OCI-M2 (cell line): Measurements from ENCODE around the gene GNB3.
A peak's percentile ranks its signal among the peaks of the same experiment; 100 is the strongest.

Source experiments
- DNase-seq: peaks from one replicate; lab custom pipeline; 2025; ENCODE audit not compliant: unreplicated experiment; lab: John Stamatoyannopoulos, UW

The GNB3 gene

DNA sequence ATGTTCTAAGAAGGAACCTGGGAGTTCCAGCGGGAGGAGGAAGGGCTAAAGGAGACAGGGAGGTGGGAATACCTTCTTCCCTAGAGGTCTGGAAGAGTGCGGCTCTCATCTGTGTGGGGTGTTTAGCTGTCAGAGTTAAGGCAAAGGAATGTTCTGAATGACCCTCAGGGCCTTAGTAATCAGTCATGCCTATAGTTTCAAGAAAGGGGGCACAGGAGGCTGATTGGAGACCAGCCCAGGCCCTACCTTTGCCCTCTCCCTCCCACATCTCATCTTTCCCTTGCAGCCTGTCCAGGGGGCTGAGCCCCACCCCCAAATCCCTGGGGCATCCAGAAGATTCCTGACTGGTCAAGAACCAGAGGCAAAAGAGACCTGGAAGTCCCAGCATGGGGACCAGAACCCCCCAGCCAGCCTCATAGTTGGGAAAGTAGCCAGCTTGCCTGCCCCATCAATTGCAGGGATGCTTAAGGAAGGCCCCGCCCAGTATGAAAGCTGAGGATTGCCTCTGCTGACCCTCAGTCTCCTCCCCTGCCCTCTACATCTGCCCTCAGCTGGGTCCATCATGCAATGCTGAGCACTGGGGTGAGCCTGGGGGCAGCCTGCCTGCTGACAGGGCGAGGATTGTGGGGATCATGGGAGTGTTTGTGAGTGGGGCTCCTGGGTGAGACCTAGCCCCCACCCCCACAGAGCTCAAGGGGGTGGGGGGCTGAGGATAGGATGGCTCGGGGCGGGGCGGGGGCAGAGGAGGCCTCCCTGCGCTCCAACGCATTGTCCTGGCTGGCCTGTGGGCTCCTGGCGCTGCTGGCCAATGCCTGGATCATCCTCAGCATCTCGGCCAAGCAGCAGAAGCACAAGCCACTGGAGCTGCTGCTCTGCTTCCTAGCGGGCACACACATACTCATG, 17.3 kb upstream of the GNB3 start:
- DNase-seq, result no peak

DNA sequence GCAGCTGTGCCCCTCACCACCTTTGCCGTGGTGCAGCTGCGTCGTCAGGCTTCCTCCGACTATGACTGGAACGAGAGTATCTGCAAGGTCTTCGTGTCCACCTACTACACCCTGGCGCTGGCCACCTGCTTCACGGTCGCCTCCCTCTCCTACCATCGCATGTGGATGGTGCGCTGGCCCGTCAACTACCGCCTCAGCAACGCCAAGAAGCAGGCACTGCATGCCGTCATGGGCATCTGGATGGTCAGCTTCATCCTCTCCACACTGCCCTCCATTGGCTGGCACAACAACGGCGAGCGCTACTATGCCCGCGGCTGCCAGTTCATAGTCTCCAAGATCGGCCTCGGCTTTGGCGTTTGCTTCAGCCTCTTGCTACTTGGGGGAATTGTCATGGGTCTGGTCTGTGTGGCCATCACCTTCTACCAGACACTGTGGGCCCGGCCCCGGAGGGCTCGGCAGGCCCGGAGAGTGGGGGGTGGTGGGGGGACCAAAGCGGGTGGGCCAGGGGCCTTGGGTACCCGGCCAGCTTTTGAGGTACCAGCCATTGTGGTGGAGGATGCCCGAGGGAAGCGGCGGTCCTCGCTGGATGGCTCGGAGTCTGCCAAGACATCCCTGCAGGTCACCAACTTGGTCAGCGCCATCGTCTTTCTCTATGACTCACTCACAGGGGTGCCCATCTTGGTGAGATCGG, 16.5 kb upstream of the GNB3 start:
- no peak for DNase-seq

DNA sequence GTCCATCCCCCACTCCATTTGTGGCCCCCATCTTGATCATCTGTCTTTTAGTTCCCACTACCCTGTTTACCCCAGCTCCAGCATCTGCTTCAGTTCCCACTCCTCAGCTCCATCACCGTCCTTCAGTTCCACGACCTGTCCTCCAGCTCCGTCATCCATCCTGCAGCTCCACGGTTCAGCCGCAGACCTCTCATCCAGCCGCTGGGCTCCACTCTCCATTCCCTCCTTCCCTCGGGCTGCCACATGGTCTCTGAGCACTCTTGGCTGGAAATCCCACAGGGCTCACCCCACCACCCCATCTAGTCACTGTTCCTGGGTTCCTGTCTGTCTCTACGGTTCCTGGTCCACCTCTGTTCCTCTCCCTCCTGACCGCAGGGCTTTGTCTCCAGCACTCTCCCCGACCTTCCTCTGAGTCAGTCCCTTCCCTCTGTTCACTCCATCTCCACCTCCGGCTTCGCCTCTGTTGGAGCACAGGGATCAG, 15.8 kb upstream of the GNB3 start:
- DNase-seq, result no peak

DNA sequence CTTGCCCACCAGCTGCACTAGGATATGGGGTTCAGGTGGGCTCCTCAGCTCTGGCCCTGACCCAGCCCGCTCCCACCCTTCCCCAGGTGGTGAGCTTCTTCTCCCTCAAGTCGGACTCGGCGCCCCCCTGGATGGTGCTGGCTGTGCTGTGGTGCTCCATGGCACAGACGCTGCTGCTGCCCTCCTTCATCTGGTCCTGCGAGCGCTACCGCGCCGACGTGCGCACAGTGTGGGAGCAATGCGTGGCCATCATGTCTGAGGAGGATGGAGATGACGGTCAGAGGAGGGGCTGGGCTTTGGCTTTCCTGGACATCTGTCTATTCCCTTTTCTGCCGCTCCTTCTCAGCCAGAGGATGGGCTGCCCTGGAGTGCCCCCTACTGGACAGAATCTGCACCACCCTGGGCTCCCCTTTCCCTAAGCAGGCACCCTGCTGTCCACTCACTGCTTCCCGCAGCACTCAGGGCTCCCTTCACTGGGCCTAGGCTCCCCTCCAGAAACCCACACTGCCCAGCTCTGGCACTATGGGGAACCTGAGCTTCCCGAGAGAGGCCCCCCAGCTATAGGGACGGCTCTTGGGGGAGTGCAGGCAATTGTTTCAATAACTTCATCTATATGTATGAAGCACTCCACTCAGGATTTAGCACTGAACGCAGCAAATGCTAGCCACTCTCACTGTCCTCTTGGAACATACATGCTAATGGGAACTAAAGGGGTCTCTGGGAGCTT, 15.2 kb upstream of the GNB3 start:
- peak; percentile 33 for DNase-seq

DNA sequence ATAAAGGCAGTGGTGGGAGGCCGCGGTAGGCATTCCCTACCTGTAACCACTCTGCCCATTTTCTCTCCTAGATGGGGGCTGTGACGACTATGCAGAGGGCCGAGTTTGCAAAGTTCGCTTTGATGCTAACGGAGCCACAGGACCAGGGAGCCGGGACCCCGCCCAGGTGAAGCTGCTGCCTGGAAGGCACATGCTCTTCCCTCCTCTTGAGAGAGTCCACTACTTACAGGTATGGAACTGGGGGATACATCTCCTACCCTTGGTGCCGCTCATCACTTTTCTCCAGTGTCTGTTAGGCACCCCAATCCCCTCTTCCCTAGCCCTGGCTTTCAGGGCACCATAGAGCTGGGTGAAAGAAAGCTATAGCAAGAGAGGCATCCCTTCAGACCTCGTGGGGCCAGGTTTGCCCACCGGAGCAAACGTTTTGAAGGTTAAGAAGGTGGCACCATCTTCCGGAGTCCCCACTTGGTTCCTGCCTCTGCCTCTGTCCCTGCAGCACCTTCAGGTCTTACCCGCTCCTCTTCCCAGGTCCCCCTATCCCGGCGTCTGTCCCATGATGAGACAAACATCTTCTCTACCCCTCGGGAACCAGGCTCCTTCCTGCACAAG, 14.5 kb upstream of the GNB3 start:
- DNase-seq, result no peak

DNA sequence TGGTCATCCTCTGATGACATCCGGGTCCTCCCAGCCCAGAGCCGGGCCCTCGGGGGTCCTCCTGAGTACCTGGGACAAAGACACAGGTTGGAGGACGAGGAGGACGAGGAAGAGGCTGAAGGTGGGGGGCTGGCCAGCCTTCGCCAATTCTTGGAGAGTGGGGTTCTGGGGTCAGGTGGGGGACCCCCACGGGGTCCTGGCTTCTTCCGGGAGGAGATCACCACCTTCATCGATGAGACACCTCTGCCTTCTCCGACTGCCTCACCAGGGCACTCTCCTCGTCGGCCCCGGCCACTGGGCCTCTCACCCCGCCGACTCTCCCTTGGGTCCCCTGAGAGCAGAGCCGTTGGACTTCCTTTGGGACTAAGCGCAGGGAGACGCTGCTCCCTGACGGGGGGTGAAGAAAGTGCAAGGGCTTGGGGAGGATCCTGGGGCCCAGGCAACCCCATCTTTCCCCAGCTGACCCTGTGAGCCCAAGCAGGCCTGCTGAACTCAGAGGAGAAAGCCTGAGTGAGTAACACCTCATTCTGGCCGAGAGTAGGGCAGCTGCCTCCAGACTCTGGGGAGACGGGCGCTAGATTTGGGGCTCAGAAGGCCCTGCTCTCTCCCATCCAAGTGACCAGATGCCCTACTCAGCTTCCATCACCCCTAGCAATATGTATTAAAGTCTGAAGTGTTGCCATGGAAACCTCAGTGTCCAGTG, 13.8 kb upstream of the GNB3 start:
- DNase-seq, result no peak

DNA sequence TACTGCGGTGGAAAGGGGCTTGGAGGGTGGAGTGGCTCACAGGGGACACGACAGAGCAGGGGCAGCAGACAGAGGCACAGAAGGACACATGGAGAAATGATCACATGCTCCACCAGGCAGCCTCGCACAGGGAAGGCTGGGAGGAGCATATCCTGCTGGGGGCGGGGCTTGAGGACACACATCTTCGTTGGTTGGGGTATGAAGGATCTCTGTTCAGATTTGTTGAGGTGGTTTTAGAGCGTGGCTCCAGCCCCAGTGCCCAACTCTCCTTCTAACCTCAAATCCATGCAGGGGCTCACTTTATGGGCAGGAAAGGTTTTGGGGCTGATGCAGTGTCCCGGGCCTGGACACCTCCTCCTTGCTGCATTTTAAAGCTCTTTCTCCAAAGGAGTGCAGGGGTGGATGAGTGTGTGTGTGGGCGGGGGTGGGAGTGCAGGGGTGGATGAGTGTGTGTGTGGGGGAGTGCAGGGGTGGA, 13.3 kb upstream of the GNB3 start:
- no peak for DNase-seq

DNA sequence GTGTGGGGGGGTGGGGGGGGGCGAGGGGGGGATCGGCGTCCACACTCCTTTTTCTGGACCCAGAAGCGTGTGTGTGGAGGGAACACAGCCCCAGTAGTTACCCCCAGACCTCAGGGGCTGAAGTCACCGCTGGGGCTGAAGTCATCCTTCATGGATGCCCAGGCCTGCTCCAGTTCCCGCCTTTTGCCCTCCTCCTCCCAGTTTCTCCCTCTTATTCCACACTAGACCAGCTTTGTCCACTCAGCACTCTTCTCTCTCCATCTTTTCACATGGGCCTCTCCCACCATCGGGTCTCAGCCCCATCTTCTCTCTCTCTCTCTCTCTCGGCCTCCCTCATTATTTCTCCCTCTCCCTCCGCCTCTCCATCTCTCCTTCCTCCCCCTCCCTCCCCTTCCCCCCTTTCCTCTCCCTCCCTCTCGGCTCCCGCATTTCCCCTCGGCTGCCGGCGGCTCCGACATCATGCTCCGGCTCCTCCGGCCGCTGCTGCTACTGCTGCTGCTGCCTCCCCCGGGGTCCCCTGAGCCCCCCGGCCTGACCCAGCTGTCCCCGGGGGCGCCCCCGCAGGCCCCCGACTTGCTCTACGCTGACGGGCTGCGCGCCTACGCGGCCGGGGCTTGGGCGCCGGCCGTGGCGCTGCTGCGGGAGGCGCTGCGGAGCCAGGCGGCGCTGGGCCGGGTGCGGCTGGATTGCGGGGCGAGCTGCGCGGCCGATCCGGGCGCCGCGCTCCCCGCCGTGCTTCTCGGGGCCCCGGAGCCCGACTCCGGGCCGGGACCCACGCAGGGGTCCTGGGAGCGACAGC, 12.5 kb upstream of the GNB3 start, which contains the start of gene P3H3:
Gene P3H3, plus strand, starts transcription at position 426 of the 799 bp plus-strand sequence. Its CDS starts 34 bp downstream, at position 460.
- DNase-seq, result no peak

DNA sequence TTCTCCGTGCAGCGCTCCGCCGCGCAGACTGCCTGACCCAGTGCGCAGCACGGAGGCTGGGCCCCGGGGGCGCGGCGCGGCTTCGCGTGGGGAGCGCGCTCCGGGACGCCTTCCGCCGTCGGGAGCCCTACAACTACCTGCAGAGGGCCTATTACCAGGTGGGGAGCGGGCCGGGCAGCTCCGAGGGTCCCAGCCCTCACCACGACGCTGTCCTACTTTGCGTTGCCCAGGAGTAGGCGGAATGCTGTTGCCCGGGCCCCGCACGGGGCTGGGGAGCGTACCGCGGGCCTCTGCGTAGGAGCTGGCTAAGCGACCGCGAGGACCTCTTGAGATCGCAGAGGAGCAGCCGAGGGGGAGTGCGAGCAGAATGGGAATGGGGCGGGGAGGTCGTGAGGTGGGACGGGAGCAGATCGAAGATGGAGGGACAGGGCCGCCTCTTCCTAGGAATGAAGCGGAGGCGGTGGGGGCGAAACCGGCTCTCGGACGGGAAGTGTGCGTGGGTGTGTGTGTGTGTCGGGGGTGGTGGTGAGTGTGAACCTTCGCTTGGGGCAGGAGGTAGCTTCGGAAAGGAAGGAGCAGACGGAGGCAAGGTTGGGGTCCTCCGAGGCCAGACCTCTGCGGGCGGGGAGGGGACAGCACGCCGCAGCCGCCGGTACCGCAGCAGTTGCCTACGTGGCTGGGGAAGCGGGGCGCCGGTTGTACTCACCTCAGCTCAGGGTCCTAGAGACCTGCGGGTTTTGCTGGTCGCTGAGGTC, 11.8 kb upstream of the GNB3 start:
- DNase-seq, result no peak

DNA sequence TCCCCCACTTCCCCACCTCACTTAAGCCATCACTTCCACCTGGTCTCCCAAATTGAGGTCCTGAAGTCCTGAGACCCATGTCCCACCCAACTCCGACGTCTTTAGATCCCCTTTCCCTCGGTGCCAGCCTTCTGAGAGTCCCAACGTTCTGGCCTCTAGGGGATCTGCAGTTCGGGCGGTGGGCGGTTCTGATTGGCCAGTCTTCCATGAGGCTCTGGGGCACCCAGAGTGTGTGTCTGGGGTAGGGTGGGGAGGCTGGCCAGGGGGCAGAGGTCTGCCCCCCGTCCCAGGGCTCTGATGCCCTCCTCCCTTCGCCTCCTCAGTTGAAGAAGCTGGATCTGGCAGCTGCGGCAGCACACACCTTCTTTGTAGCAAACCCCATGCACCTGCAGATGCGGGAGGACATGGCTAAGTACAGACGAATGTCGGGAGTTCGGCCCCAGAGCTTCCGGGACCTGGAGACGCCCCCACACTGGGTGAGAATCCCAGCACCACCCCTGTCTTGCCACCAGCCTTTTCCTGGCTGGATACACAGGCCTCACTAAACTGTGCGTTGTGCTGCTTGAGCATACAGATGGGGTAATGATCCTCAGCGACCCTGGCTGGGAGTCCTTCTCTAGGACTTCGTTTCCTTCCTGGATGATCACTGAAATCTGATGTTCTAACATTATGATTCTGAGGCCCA, 11.0 kb upstream of the GNB3 start:
- DNase-seq, result no peak

DNA sequence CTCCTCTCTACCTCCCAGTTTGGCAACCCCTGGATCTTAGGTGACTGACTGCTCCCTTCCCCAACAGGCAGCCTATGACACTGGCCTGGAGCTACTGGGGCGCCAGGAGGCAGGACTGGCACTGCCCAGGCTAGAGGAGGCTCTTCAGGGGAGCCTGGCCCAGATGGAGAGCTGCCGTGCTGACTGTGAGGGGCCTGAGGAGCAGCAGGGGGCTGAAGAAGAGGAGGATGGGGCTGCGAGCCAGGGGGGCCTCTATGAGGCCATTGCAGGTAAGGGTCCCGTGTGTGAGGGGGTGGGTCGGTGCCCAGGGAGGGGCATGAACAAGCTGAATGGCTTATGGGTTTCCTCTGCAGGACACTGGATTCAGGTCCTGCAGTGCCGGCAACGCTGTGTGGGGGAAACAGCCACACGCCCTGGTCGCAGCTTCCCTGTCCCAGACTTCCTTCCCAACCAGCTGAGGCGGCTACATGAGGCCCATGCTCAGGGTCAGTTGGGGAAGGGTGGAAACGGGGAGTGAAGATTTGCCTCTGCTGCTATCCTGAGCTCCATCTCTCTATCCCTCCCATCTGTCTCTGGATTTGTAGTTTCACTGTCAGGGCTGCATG, 10.3 kb upstream of the GNB3 start:
- DNase-seq, result no peak

DNA sequence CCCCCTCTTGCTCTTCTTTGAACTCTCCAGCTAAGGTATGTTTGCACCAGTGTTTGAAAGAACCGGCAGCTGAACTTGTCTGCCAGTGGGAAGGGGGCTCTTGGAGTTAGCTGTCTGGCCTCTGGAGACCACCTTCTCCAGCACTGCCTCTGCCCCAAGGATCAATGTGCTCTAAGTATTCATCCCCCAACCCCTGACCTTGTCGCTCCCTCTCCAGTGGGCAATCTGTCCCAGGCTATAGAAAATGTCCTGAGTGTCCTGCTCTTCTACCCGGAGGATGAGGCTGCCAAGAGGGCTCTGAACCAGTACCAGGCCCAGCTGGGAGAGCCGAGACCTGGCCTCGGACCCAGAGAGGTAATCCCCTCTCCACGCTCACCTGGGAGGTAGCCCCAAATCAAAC, 9.7 kb upstream of the GNB3 start:
- DNase-seq, result no peak

DNA sequence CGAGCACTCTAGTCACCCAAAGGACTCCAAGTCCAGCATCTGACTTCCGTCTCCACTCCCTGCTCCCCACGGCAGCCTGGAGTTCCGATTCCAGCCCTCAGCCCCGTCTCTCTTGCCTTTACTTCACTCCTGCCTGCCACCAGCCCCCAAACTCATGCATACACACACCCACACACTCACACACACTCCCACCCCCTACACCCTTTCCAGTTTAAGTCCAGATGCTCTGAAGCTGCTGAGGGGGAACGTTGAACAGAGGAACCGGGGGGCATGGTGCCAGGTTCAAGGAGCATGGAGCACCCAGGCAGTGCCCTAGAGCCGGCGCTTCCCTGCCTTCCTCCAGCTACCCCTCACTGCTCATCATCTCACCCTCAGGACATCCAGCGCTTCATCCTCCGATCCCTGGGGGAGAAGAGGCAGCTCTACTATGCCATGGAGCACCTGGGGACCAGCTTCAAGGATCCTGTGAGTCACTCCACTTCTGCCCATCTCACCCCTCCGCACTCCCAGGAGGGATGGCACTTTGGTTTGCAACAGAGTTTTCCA, 9.2 kb upstream of the GNB3 start:
- DNase-seq, result no peak

DNA sequence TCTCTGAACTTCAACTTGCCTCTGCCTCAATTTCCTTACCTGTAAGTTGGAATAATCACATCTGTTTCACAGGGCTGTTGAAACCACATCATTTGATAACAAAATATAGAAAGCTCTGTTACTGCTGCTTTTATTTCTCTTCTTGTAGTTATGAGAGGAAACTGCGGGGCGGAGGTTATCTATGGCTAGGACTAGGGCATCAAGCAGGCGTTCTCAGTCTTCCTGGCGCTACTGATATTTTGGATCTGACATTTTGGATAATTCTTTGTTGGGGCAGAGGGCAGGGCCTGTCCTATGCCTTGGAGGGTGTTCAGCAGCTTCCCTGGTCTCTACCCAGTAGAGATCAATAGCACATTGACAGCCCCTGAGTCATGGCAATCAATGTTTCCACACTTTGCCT, 8.6 kb upstream of the GNB3 start:
- DNase-seq, result no peak

DNA sequence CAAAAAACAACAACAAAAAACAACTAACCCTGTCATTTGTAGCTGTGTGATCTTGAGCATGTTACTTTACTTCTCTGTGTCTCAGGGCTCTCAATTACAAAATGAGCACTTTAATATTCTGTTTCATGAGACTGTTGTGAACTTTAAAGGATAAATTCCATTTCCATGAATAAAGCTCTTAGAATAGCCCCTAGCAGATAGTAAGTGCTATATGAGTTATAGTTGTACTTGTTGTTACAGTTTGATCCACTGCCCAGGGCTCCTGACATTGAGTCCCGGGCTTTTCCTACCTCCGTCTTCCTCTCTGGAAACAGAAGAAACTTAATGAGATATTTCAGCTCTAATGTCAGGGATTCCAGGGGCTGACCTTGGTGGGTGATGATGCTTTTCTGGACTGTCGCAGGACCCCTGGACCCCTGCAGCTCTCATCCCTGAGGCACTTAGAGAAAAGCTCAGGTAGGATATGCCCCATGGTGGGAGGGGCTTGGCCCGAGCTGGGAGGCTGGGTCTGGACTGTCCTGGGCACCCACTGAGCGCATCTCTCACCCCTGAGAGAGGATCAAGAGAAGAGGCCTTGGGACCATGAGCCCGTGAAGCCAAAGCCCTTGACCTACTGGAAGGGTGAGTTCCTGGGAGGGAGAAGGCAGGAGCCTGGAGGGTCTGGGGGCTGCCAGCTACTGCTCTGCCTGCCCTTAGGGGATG, 7.4 kb upstream of the GNB3 start:
- no peak for DNase-seq

DNA sequence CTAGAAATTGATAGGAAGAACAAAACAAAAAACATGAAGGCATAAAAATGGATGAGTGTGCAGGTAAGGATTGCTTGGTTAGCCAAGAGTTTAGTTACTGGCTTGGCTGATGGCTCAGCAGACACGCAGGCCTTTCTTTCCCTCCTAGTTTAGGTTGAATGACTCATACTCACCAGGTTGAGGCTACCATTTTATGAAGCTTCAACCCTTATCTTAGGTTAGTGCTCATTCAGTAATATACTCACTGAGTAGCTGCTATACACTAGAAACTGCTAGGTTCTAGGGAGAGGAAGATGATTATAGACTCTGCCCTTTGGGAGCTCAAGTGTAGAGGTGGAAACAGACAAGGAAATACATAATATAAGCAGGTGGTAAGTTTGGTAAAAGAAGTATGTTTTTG, 6.5 kb upstream of the GNB3 start:
- no peak for DNase-seq

DNA sequence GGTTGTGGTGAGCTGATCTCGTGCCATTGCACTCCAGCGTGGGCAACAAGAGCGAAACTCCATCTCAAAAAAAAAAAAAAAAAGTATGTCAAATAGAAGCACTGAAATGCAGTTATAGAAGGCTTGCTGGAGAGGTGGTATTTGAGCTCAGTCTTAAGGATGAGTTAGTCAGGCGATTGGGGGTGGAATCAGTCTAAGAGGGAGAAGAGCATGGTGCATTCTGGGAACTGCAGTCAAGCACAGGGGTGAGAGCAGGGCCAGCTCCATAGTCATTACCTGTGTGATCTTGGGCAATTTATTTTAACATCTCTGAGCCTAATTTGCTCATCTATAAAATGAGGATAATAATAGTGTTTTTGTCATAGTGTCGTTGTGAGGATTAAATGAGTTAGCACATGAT, 5.9 kb upstream of the GNB3 start:
- no peak for DNase-seq
